Measurements from ENCODE around the gene TCERG1L.

The TCERG1L gene

DNA sequence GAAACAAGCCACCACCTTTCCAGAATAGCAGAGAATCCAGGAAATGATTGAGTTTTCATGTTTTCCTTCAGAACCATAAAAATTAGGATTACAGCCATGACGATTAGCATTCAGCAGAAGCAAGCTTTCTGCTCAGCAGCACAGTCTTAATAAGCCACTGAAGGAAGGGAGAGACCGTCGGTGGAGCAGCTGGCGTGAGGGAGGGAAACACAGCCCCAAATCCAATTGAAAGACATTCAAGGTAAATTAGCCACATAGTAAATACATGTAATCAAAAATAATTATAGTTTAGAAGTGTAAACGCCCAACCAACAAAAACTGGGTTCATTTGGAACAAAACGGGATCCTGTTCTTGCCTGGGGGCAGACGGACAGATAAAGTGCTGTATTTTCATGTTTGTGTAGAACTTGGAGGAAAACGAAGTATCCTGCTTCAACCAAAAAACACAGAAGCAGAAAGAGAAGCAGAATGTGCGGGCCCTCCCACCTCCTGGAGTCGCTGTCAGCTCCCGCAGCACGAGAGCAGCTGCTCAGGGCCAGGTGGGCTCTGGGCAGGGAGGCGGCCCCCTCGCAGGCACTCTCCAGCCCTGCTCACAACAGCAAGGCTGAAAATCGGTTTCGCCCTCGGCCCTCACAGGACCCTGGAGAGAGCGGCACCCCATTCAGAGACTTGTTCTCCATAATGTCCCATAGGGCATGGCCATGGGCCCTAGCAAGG, 84.9 kb downstream of the TCERG1L start:
- DNase-seq (ENCODE audit: low read depth), result no peak

- DNase-seq (ENCODE audit: low read depth), result no peak
These were observed 87.4 kb downstream of the TCERG1L start for GRCh38 chr10:131224106-131224505.

DNA sequence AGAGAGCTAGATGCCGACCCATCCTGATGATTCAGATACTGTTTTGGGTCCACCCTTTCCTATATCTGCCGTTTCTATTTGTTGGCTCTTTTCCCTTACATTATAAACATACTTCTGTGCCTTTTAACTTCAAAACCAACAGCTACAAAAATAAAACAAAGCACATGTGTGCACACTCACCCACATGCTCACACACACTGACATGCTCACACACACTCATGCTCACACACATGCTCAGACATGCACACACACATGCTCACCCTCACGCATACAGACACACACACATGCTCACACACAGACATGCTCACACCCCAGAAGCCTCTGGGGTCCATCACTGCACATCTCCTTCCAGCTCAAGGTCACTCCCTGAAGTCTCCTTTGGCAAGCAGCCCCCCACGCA, 88.1 kb downstream of the TCERG1L start:
- no peak for DNase-seq (ENCODE audit: low read depth)

GRCh38 chr10:131222986-131223385, 88.5 kb downstream of the TCERG1L start:
- no peak for DNase-seq (ENCODE audit: low read depth)

DNA sequence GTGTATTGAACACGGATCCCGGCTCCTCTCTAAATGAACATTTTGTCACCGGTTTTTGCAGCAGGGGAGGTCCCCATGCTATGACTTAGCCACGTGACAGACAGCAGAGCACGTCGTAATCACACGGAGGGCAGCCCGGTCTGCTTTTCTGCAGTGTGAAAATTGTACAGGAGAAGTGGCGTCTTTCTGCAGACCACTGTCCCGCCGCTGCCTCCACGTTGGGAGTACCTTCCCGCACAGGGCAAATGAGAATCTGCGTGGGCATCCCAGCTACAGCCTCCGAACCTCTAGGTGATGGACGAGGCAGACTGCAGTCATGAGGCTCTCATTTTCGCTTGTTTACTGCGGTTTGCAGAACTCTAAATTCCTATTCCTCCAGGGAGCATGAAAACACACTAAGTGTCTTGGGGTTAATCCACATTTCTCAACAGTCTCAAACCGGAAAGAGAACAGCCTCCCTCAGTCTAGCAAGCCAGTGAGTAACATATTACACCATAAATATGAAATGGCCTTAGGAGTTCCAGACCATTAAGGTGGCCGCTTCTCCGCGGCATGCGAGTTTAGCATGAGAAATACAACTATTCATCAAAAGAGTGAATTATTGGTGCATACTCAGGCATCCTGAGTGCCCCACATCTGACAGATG, 89.8 kb downstream of the TCERG1L start:
- DNase-seq (ENCODE audit: low read depth), result no peak

- DNase-seq (ENCODE audit: low read depth), result no peak
These were observed 90.8 kb downstream of the TCERG1L start for GRCh38 chr10:131220601-131221171.

- no peak for DNase-seq (ENCODE audit: low read depth)
These were observed 91.5 kb downstream of the TCERG1L start for GRCh38 chr10:131219955-131220489.

- no peak for DNase-seq (ENCODE audit: low read depth)
These were observed 92.0 kb downstream of the TCERG1L start for GRCh38 chr10:131219584-131219886.

- DNase-seq (ENCODE audit: low read depth), result no peak
These were observed 92.5 kb downstream of the TCERG1L start for GRCh38 chr10:131218811-131219583.

DNA sequence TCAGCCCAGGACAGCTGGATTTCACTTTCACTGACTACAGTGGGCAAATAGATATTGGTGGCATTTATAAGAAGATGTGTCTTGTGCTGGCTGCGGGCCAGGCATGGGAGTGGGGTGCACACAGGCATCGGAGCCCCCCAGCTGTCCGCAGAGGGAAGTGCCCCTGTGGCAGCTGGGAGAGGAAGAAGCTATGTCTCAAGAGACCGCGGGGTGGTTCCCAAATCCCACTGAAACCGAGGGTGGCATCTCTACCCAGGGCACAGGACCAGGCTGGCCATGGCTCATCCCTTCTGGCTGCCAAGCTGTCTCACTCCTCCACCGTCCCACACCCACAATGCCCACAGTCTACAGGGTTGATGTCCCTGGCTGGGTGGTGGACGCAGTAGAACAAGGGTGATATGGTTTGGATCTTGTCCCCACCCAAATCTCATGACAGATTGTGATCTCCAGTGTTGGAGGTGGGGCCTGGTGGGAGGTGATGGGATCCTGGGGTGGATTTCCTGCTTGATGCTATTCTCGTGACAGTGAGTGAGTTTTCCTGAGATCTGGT, 94.8 kb downstream of the TCERG1L start:
- DNase-seq (ENCODE audit: low read depth), result no peak

DNA sequence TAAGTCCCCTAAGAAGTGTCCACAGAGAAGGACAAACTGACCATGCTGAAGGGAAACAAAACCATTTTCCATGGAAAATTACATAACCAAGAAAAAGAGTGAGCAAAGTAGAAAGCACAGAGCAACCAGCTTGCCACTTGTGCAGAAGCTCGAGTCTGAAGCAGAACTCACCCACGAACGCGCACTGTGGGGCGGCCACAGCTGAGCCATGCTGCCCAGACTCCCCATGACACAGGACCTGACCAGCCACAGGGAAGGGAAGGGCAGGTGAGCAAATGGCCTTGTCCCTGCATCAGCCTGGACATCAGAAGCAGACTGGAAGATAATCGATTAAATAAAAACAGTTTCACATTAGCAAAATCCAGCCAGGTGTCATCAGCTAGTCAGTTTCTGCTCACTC, 95.7 kb downstream of the TCERG1L start:
- DNase-seq (ENCODE audit: low read depth), result no peak

DNA sequence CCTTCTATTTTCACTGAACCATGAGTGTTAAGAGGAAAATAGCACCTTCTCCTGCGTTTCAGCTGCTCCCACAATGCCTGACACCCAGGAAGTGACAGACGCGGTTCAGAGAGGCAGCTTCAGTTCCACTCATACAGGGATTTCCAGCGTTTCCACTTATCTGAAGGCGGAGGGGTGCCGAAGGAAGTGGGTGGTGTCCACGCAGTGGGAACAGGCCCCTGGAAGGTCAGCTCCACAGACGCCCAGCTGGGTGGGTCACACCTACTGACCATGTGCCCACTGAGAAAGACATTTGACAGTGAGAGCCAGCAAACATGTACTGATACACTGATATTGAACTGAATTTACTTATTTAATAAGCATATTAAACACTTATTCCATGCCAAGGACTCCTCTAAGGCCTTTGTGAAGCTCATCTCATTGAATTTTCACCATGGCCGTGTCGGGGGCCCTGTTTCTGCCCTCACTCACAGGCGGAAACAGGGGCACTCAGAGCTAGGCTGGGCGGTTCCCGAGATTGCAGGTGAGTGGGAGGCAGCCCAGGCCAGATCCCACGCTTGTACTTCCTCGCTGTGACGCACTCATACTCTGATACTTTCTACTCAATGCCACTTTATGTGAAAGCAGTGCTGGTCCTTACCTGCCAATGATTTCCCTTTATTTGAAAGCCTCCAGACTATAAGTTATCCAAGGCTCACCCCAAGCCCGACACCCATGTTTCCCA, 96.8 kb downstream of the TCERG1L start:
- no peak for DNase-seq (ENCODE audit: low read depth)

- DNase-seq (ENCODE audit: low read depth), result no peak
These were observed 97.6 kb downstream of the TCERG1L start for GRCh38 chr10:131213741-131214505.

DNA sequence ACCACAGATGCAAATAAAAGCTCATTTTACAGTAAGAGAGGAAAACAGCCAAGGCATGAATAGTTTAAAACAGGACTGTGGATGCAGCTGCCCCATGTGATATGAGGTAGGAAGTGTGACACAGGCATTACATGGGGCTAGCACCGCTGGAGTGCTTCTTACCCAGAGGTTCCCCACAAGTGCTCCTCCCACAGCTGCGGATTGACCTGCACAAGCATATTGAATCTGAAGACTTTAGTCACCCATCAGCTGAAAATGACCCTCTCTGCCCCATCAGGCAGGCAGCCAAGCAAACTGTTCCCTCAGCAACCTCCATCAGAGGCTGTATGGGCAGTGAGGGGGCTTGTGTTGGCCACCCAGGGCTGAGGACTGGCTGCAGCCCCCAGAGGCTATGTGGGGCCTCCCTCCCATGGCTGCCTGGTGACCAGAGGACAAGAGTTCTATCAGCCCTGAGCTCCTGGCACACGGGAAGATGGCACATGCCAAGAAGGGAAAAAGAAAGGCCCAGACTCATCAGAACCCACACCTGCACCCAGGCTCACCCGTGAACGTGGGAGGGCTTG, 98.7 kb downstream of the TCERG1L start:
- no peak for DNase-seq (ENCODE audit: low read depth)

DNA sequence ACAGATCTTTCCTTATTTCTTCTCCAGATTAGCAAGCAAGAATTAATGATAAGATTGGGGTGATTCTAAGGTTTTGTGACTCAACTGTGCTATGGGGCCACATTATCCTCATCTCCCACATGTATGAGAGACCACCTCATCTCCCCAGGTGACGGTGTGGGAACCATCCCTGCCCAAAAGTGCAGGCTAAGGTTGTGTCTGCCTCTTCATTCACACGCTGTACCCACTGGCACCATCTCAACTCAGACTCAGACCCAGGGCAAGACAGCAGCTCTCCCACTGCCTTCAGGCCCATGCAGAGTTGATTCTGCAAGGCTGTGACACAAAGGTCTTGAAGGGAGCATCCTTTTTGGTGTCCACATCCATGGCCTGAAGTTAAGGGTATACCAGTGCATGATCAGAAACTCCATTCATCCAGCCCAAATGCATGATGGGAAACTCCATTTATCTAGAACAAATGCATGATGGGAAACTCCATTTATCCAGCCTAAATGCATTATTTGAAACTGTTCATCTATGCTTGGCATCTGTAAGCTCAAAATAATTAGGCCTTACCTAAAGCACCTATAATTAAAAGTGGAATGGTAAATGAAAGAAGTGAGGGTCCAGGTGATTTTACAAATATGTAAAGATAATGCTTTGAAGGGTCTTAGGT, 99.4 kb downstream of the TCERG1L start:
- DNase-seq (ENCODE audit: low read depth), result no peak

GRCh38 chr10:131211559-131211958, 100.0 kb downstream of the TCERG1L start:
- no peak for DNase-seq (ENCODE audit: low read depth)

DNA sequence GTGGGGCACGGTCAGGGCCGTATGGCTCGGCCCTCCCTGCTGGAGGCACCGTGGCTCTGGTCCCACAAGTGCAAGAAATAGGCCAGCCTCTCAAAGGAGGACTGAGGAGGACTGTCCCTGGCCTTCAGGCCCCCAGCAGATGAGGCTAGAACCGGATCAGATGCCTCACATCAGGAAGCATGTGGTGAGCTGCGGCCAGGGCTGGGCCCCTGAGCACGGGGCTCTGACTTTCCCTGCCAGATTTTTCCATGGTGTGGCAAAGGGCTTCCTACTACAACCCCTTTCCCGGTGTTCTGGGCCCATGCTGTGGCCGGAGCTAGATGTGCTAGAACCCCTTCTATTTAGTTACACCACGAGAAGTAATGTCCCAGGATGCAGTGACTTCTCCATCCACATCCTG, 100.4 kb downstream of the TCERG1L start:
- DNase-seq (ENCODE audit: low read depth), result no peak

- DNase-seq (ENCODE audit: low read depth), result no peak
These were observed 101.3 kb downstream of the TCERG1L start for GRCh38 chr10:131210181-131210580.

- DNase-seq (ENCODE audit: low read depth), result no peak
These were observed 103.7 kb downstream of the TCERG1L start for GRCh38 chr10:131207584-131208532.

Measured in stimulated activated CD8-positive, alpha-beta memory T cell treated with anti-CD3 and anti-CD28 coated beads, Interleukin-15, amount 100 ng/mL, for 24 hours (primary cell).